ENCODE measurements around the gene RGP1.

The RGP1 gene

GRCh38 chr9:35748858-35749514 is at the start of gene RGP1, which contains the start of gene GBA2:
Gene RGP1 (plus strand): TSS chr9:35749287. CDS start chr9:35749756, 469 bp downstream.
Gene GBA2 (minus strand): TSS chr9:35749228. CDS start chr9:35748704, 524 bp downstream.
- DNase-seq (ENCODE audit: low spot score) (peak; percentile 90), FAIRE-seq (no peak)

GRCh38 chr9:35700031-35700430 is 49.1 kb upstream of the RGP1 start:
- FAIRE-seq: no peak
- DNase-seq (ENCODE audit: low spot score): no peak

GRCh38 chr9:35700942-35701341 is 48.1 kb upstream of the RGP1 start:
- FAIRE-seq: no peak
- no peak for DNase-seq (ENCODE audit: low spot score)

GRCh38 chr9:35702696-35703095 is 46.4 kb upstream of the RGP1 start:
- FAIRE-seq (no peak), DNase-seq (ENCODE audit: low spot score) (no peak)

- DNase-seq (ENCODE audit: low spot score) (no peak), FAIRE-seq (peak; percentile 77)
Measured at GRCh38 chr9:35703906-35704672, 45.0 kb upstream of the RGP1 start.

- no peak for DNase-seq (ENCODE audit: low spot score)
- no peak for FAIRE-seq
Measured at GRCh38 chr9:35705372-35705771, 43.7 kb upstream of the RGP1 start.

GRCh38 chr9:35705836-35706430 is 43.2 kb upstream of the RGP1 start:
- FAIRE-seq: no peak
- no peak for DNase-seq (ENCODE audit: low spot score)

GRCh38 chr9:35706951-35707350 is 42.1 kb upstream of the RGP1 start:
- FAIRE-seq: no peak

GRCh38 chr9:35708146-35708545 is 40.9 kb upstream of the RGP1 start:
- DNase-seq (ENCODE audit: low spot score): no peak
- FAIRE-seq: no peak

More at GRCh38 chr9:35706951-35707350, 42.1 kb upstream of the RGP1 start:
- no peak for DNase-seq (ENCODE audit: low spot score)

GRCh38 chr9:35710818-35711500 is 38.1 kb upstream of the RGP1 start:
- no peak for FAIRE-seq
- no peak for DNase-seq (ENCODE audit: low spot score)

GRCh38 chr9:35711501-35712428 is 37.3 kb upstream of the RGP1 start:
- DNase-seq (ENCODE audit: low spot score): no peak
- FAIRE-seq: no peak

- no peak for DNase-seq (ENCODE audit: low spot score)
- FAIRE-seq: no peak
Measured at GRCh38 chr9:35712762-35713400, 36.2 kb upstream of the RGP1 start.

- no peak for FAIRE-seq
- DNase-seq (ENCODE audit: low spot score): no peak
Measured at GRCh38 chr9:35713578-35713977, 35.5 kb upstream of the RGP1 start.

GRCh38 chr9:35714123-35714522 is 35.0 kb upstream of the RGP1 start:
- no peak for DNase-seq (ENCODE audit: low spot score)
- no peak for FAIRE-seq

GRCh38 chr9:35714579-35715252 is 34.4 kb upstream of the RGP1 start:
- DNase-seq (ENCODE audit: low spot score): no peak
- FAIRE-seq: no peak

GRCh38 chr9:35716230-35716629 is 32.9 kb upstream of the RGP1 start:
- FAIRE-seq (peak; percentile 5), DNase-seq (ENCODE audit: low spot score) (no peak)

- DNase-seq (ENCODE audit: low spot score) (no peak), FAIRE-seq (peak; percentile 5)
Measured at GRCh38 chr9:35717132-35717870, 31.8 kb upstream of the RGP1 start.

GRCh38 chr9:35718721-35719511 is 30.2 kb upstream of the RGP1 start:
- FAIRE-seq: no peak

More at GRCh38 chr9:35718721-35719511, 30.2 kb upstream of the RGP1 start:
- no peak for DNase-seq (ENCODE audit: low spot score)

Measured in urothelium cell line (cell line).